Prostate gland (tissue), 2 donors: ENCODE data around the gene DNAH14.

Experiments
- POLR2A ChIP-seq: fragments of 450-650 bp; IDR thresholded peaks from one replicate; pipeline ENCODE4 v1.6.1; 2016; ENCODE audit warnings: antibody characterized with exemption, mild to moderate bottlenecking
- TF ChIP-seq, protein P1 (sequence below), 4 experiments: fragments of 200-600 bp in 2 of 4; fragments of 450-650 bp in 2 of 4; sonication (generic) in 2 of 4; IDR thresholded peaks; 1 replicate in 3 of 4; 2 replicates in 1 of 4; pipeline ENCODE4 v1.5.1; 2016 to 2019; ENCODE audit warnings: antibody characterized with exemption in 4 of 4, mild to moderate bottlenecking in 2 of 4, moderate library complexity in 2 of 4

DNA sequence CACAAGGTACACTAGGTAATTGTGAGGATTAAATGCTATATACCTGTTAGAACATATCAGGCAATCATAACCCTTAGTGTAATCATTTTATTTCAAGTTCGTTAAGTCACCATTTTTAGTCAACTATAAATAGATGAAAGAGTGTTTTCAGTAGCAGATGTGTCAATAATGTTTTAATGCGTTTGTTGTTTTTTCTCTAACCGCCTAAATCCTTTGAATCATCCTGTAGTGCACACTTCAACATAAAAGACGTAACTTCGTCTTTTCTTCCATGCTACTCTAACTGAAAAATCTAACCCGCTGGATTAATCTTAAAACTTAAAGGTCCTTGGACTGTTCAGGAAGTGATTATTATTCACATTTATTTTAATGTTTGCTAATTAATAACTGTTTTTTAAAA, 505.6 kb downstream of the DNAH14 start:
- TF ChIP-seq, protein P1, sequence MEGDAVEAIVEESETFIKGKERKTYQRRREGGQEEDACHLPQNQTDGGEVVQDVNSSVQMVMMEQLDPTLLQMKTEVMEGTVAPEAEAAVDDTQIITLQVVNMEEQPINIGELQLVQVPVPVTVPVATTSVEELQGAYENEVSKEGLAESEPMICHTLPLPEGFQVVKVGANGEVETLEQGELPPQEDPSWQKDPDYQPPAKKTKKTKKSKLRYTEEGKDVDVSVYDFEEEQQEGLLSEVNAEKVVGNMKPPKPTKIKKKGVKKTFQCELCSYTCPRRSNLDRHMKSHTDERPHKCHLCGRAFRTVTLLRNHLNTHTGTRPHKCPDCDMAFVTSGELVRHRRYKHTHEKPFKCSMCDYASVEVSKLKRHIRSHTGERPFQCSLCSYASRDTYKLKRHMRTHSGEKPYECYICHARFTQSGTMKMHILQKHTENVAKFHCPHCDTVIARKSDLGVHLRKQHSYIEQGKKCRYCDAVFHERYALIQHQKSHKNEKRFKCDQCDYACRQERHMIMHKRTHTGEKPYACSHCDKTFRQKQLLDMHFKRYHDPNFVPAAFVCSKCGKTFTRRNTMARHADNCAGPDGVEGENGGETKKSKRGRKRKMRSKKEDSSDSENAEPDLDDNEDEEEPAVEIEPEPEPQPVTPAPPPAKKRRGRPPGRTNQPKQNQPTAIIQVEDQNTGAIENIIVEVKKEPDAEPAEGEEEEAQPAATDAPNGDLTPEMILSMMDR (IDR thresholded peaks at IDR 0.05) = no peak
- TF ChIP-seq POLR2A = no peak
